Measurements from ENCODE around the gene METRNL.

The METRNL gene

DNA sequence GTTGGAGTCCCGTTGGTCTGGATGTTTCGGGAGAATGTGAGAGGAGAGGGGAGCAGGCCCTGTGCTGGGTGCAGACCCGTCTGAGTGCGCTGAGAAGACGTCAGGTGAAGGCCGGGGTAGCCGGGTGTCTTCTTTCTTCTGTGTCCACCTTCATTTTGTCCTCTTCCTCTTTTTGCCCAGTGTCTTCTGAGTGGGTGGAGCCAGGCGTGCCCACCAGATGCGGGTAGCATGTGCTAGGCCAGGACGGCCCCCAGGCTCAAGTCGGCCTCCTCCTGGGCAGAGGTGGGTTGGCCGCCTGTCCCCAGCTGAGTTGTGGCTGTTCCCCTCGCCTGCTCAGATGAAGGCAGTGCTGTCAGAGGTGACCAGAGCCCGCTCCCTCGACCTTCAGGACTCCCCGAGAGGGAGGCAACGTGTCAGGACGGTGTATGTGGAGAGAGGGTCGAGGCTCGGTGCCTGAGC, 3.5 kb downstream of the METRNL start:
- TF ChIP-seq, protein P1, sequence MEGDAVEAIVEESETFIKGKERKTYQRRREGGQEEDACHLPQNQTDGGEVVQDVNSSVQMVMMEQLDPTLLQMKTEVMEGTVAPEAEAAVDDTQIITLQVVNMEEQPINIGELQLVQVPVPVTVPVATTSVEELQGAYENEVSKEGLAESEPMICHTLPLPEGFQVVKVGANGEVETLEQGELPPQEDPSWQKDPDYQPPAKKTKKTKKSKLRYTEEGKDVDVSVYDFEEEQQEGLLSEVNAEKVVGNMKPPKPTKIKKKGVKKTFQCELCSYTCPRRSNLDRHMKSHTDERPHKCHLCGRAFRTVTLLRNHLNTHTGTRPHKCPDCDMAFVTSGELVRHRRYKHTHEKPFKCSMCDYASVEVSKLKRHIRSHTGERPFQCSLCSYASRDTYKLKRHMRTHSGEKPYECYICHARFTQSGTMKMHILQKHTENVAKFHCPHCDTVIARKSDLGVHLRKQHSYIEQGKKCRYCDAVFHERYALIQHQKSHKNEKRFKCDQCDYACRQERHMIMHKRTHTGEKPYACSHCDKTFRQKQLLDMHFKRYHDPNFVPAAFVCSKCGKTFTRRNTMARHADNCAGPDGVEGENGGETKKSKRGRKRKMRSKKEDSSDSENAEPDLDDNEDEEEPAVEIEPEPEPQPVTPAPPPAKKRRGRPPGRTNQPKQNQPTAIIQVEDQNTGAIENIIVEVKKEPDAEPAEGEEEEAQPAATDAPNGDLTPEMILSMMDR (IDR thresholded peaks at IDR 0.05; ENCODE audit: insufficient read depth, low read length, poor library complexity, severe bottlenecking) = no peak
- no peak for TF ChIP-seq EZH2phosphoT487 (conservative IDR thresholded peaks at IDR 0.05; ENCODE audit: low read length)
- Histone ChIP-seq H3K79me2 (ENCODE audit: insufficient read depth, low read length) (peaks cover 12% of the 10 kb centered on the region; the same call in 1 of the 2 replicates), H3K9me2 (replicated peaks; ENCODE audit: insufficient read depth, low read length) (no peaks in the 10 kb centered on the region), H3K9ac (ENCODE audit: low read length) (no peak overlapping the region), H3K27me3 (ENCODE audit: low read length) (no peaks in the 10 kb centered on the region), H3K4me2 (ENCODE audit: low read depth, low read length, poor library complexity, severe bottlenecking) (no peak overlapping the region), H3K36me3 (ENCODE audit: low read length) (no peaks in the 10 kb centered on the region), H3K4me3 (ENCODE audit: insufficient read depth, low read length, poor library complexity, severe bottlenecking) (no peak overlapping the region), H3K27ac (ENCODE audit: low read depth, low read length) (no peak overlapping the region), H2AFZ (ENCODE audit: low read depth, low read length, severe bottlenecking) (no peak overlapping the region), H3F3A (ENCODE audit: insufficient read depth) (peaks cover 11% of the 10 kb centered on the region), H4K20me1 (ENCODE audit: low read depth, low read length) (no peaks in the 10 kb centered on the region), H3K9me3 (ENCODE audit: insufficient read depth, low read length) (no peaks in the 10 kb centered on the region)

DNA sequence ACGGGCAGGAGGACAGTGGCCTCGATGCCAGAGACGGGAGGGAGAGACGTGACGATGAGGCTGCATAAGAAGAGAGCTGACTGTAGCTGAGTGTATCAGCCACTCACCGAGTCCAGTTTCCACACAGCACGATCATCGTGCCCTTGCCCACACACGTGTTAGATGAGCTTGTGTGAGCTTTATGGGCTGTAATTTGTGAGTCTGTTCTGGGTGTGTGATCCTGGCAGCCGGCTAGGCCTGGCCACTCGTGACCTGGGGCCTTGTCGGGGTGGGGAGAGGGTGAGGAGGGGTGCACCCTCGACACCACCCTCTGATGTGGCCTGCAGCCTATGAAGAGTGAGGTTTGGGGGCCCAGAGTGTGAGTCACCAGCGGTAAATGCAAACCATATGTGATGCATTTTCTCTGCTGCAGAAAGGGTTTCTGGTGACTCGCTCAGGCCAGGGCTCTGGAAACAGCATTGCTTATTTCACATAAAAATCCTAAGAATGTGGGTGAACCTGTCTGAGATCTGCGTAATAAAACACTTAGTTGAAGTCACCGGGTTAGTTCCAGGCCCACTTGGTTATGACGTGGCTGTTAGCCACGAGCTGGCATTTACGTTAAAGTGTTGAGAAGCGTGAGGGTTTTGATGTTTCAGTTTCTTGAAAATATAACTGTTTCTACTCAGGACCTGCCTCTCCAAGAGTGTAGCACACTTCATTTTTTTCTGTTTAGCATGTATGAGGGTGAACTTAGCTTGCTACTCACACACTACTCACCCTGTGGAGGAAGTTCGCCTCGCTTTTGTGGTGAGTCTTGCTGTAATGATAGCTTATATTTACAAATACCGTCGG, 4.2 kb downstream of the METRNL start:
- Histone ChIP-seq H3F3A (ENCODE audit: insufficient read depth) (peaks cover 11% of the 10 kb centered on the region), H3K27me3 (ENCODE audit: low read length) (no peaks in the 10 kb centered on the region), H3K27ac (ENCODE audit: low read depth, low read length) (no peak overlapping the region), H4K20me1 (ENCODE audit: low read depth, low read length) (no peaks in the 10 kb centered on the region), H3K9ac (ENCODE audit: low read length) (no peak overlapping the region), H3K4me2 (ENCODE audit: low read depth, low read length, poor library complexity, severe bottlenecking) (no peak overlapping the region), H3K79me2 (ENCODE audit: insufficient read depth, low read length) (peaks cover 12% of the 10 kb centered on the region; the same call in 1 of the 2 replicates), H3K9me2 (replicated peaks; ENCODE audit: insufficient read depth, low read length) (no peaks in the 10 kb centered on the region), H2AFZ (ENCODE audit: low read depth, low read length, severe bottlenecking) (no peak overlapping the region), H3K4me3 (ENCODE audit: insufficient read depth, low read length, poor library complexity, severe bottlenecking) (no peak overlapping the region), H3K9me3 (ENCODE audit: insufficient read depth, low read length) (no peaks in the 10 kb centered on the region), H3K36me3 (ENCODE audit: low read length) (no peaks in the 10 kb centered on the region)
- TF ChIP-seq, protein P1 (IDR thresholded peaks at IDR 0.05; ENCODE audit: insufficient read depth, low read length, poor library complexity, severe bottlenecking) = no peak
- no peak for TF ChIP-seq EZH2phosphoT487 (conservative IDR thresholded peaks at IDR 0.05; ENCODE audit: low read length)

DNA sequence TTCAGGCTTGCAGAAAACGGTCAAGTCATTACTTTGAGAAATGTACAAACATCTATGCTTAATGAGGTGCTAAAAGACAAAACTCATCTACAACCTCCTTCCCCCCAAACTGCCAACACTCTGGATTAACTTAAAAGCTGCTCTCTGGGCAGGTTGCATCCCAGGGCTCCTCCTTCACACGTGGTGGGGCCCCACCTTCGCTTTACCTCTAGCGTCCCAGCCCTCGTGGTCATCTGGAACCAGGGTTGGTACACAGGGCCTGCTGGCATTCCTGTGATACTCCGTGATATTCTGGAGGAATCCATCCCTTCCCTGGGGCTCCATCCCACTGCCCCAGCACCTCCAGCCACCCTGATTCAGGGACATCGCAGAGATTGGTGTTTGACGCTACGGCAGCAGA, 4.8 kb downstream of the METRNL start:
- Histone ChIP-seq H3K4me3 (ENCODE audit: insufficient read depth, low read length, poor library complexity, severe bottlenecking) (no peak overlapping the region), H4K20me1 (ENCODE audit: low read depth, low read length) (no peaks in the 10 kb centered on the region), H3K36me3 (ENCODE audit: low read length) (no peaks in the 10 kb centered on the region), H3K27ac (ENCODE audit: low read depth, low read length) (no peak overlapping the region), H3K4me2 (ENCODE audit: low read depth, low read length, poor library complexity, severe bottlenecking) (no peak overlapping the region), H3F3A (ENCODE audit: insufficient read depth) (peaks cover 11% of the 10 kb centered on the region), H3K9ac (ENCODE audit: low read length) (no peak overlapping the region), H3K27me3 (ENCODE audit: low read length) (no peaks in the 10 kb centered on the region), H2AFZ (ENCODE audit: low read depth, low read length, severe bottlenecking) (no peak overlapping the region), H3K9me3 (ENCODE audit: insufficient read depth, low read length) (no peaks in the 10 kb centered on the region), H3K9me2 (replicated peaks; ENCODE audit: insufficient read depth, low read length) (no peaks in the 10 kb centered on the region), H3K79me2 (ENCODE audit: insufficient read depth, low read length) (peaks cover 12% of the 10 kb centered on the region; the same call in 1 of the 2 replicates)
- TF ChIP-seq, protein P1 (IDR thresholded peaks at IDR 0.05; ENCODE audit: insufficient read depth, low read length, poor library complexity, severe bottlenecking) = no peak
- TF ChIP-seq EZH2phosphoT487 (conservative IDR thresholded peaks at IDR 0.05; ENCODE audit: low read length) = no peak

All from SU-DHL-6 (cell line).